Ramos (cell line): ENCODE data around the gene LSM3.

Source experiments
- in situ Hi-C: fragments of 300-500 bp; cut with MboI; formaldehyde crosslinking; loops from one replicate; pipeline ENCODE4 v1.14.3; 2022; ENCODE audit warnings: low sequenced_read_pairs; ENCODE audit not compliant: unreplicated experiment

LSM3 gene

DNA sequence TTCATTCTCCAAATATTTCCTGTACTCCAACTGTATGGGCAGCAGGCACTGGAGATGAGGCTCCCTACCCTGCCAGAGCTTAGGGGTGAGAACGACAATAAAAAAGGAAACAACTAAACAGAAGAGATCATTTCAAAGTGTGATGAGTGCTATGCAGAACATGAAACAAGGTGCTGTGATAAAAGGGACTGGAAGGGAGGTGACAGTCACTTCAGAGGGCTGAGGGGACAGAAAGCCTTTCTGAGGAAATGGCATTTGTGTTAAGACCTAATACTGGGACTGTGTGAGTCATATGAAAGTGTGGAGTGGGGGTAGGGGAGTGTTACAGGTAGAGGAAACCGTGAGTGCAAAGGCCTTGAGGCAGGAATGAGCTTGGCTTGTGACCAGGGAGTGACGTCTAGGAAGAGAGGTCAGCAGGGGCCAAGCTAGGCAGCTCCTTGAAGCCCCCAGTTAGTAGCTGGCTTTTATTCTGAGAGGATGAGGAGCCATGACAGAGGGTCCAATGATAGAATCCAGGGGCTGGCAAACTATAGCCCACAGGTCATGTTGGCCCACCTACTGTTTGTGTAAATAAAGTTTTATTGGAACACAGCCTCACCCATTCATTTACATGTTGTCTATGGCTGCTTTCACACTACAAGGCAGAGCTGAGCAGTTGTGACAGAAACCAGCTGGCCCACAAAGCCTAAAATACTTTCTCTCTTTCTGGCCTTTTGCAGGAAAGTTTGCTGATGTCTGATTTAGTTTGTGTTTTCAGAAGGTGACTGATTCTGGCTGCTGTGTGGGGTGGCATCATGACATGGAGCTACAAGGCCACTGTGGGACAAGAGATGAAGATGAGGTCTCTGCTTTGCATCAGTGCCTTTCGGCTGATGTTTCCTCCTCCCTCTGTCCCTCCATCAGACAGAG lies 56.6 kb downstream of the LSM3 start:
- in situ Hi-C loops = no loop called here

DNA sequence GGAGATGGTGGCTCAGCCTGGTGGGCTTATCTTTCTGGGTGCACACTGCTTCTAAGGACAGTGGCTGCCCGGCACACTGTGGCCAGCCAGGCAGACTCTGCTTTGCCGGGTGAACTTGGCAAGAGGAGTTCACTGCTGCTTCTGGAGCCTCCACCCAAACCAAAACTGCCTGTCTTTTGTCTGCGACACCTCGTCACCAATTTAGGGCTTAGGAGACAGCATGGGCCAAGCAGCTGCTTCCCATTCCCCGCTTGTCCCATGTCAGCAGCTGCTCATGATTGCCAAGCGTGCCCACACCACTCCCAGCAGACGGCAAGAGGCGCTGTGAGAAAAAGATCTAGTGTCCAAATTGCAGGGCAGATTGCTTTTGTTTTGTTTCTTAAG lies 57.3 kb downstream of the LSM3 start:
- in situ Hi-C loops = no loop called here

DNA sequence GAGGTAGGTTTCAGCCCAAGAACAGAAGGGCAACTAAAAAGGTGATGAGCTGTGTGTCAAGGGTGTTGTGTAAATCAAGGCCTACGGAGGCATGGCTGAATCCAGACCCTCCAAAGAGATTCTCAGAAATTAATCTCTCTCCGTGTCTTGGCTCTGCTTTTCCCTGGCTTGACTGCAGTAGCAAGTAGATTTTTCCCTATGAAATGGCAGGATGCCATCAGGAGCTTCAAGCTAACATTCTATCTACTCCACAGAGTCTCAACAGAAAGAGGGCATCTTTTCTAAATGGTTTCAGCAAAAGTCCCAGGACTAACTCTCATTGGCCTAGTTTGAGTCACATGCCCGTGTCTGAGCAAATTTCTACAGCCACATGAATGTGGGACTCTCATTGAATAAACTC lies 58.3 kb downstream of the LSM3 start:
- in situ Hi-C loops = no loop called here

DNA sequence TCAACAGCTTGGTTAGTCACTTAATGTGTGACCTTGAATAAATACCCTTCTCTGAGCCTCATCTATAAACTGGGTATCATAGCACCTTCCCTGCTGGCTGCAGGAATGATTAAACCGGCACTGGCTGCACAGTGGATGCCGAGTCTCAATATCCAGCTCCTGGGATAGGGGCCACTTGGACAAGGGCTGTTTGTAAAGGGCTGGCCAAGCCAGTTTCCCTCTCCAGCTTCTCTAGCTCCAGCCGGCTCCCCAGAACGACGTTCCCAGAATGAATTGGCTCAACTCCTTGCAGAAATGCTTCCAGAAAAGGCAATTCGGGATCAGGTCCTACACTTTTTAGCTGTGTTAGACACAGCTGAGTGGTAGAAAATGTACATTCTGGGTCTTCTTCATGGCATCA lies 58.8 kb downstream of the LSM3 start:
- in situ Hi-C loops = no loop called here

DNA sequence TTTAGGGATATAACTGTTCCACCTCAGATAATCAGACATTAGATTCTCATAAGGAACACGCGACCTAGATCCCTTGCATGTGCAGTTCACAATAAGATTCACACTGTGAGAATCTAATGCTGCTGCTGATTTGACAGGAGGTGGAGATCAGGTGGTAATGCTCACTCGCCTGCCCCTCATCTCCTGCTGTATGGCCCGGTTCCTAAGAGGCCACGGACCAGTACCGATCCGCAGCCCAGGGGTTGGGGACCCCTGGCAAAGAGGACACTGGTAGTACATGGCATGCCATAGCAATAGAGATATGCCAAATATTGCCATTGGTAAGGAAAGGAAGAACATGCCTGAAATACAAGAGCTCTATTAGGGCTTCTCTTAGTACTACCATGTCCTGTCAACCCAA lies 59.7 kb downstream of the LSM3 start:
- in situ Hi-C loops = no loop called here

DNA sequence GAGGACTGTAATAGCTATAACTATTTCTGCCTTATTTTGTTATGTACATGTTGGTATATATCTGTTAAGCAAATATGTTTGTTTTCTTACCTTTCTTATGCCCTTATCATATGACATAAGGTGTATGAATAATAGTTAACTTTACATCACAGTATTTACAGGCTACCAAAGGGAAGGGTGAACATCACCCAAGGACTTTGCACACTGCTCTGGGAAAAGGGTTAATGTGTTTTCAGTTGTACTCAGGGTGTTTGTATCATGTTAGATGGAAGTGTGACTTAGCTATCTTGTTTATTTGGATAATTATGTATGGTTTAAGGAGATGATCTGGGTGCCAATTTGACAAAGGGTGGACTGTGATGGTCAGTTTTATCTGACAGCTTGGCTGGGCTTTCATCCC lies 60.3 kb downstream of the LSM3 start:
- in situ Hi-C loops = no loop called here

DNA sequence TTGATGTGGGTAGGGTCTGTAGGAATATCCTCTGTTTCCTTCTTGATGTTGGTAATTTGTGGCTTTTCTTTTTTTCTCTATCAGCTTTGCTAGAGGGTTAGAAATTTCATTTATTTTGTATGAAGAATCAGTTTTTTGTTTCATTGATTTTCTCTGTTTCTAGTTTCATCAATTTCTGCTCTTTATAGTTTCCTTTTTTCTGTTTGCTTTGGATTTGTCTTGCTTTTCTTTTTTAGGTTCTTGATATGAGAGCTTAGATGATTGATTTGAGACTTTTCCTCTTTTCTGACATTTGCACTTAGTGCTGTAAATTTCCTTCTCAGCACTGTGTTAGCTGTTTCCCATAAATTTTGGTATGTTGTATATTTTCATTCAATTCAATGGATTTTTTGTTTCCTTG lies 61.3 kb downstream of the LSM3 start:
- in situ Hi-C loops = no loop called here

DNA sequence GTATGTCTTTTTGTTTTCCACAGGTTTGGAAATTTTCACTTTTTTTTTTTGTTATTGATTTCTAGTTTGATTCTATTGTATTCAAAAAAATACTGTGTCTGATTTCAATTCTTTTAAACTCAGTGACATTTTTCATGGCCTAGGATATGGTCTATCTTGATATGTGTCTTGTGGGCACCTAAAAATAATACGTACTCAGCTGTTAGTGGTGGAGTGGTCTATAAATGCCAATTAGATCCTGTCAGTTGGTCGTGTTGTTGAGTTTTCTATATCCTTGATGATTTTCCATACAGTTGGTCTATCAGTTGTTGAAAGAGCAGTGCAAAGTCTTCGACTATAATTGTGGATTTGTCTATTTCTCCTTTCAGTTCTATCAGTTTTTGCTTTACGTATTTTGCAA lies 61.7 kb downstream of the LSM3 start:
- in situ Hi-C loops = no loop called here

DNA sequence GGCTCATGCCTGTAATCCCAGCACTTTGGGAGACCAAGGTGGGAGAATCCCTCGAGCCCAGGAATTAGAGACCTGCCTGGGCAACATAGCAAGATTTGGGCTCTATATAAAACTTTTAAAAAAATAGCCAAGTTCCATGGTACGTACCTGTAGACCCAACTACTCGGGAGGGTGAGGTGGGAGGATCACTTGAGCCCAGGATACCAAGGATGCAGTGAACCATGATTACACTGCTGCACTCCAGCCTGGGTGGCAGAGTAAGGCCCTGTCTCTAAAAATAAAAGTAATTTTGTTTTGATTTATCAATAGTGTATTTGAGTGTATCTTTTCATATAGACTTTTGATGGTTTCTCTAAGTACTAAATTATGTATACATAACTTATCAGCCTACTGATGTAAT lies 63.1 kb downstream of the LSM3 start:
- in situ Hi-C loops = no loop called here

DNA sequence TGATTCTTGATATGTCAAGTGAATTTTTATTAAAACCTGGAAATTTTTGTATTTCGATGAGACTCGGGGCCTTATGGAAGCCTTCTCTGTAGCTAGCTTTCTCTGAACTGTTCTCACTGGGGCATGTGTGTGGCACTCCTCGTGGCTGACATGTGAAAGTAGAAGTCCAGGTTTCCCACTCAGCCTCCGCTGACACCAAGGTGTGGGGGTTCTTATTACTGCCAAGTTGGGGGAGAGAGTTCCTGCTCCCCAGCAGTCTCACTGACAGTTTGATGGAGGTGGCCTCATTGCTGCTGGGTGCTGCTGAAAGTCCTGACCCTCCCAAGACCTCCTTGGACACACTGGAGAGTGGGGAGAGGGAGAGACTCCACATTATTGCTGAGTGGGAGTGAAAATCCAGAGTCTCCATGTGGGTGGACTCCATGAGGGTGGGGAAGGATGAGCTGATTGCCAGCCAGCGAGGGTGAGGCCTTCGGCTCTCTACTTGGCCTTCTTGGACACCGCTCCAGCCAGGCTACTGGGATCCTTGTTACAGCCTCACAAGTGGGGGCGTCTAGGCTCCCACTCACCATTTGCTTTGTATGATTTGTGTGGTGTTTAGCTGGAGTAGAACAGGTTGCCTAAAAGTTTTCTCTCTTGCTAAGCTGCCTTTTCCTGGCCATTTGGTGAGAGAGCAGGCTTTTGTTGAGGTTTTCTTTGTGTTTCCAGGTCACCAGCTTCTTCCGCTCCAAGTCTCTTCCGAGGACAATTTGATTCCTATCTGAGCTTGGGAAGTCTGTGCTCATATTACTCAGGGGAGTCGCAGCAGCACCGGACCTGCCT lies 64.1 kb downstream of the LSM3 start:
- in situ Hi-C loops = no loop called here

DNA sequence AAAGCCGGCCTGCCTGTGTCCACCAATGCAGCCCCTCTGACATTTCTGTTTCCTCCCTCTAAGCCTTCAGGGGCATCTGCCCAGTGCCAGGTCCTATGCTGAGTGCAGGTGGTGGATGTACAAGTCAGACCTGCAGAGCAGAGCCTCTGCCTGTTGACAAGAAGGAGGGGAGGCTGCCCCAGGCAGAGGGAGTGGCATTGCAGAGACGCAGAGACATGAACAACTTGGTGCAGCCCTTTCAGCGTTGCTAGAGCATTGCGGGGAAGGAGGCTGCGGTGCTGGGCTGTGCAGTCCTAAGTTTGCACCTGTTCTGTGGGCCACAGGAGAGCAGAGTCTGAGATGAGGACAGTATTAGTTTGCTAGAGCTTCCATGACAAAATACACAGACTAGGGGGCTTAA lies 65.2 kb downstream of the LSM3 start:
- in situ Hi-C loops = no loop called here

DNA sequence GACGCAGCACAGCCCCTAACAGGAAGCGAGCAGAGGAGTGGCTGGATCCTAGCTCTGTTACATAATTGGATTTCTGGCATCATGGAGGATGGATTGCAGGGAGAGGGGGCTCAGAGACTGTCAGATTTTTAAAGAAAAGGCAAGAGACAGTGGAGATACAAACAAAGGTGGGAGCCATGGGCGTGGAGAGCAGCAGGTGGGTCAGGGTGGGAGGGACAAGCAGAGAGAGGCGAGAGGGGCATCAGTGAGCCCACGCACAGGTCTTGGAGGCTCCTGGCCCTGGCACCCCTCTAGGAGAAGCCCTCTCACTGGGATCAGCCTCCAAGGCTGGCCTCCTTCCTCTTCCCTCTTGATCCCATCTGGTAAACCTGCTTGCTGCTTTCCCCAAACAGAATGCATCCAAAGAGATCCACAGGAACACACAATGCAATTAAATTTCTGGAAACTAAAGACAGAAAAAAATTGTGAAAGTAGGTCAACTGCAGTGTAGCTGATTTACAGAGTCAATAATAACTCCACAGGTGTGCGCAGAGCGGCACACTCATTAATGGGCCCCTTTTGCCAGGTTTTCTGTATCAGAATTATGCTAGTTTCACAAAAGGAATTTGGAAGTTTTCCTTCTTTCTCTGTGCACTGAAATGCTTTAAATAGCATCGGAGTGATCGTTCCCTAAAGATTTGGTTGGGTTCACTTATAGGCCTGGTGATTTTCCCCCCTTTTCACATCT lies 66.1 kb downstream of the LSM3 start:
- in situ Hi-C loops = no loop called here

DNA sequence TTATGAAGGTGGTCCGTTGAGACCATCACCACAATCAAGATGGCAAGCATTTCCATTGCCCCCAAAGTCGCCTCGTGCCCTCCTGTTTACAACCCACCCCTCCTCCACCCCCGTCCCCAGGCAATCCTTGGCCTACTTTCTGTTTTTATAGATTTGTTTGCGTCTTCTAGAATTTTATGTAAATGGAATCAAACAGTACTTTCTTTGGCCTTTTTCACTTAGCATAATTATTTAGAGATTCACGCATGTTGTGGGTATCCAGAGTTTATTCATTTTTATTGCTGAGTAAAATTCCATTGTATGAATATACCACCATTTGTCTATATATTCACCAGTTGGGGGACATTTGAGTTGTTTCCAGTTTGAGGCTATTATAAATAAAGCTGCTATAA lies 66.6 kb downstream of the LSM3 start:
- in situ Hi-C loops = no loop called here

DNA sequence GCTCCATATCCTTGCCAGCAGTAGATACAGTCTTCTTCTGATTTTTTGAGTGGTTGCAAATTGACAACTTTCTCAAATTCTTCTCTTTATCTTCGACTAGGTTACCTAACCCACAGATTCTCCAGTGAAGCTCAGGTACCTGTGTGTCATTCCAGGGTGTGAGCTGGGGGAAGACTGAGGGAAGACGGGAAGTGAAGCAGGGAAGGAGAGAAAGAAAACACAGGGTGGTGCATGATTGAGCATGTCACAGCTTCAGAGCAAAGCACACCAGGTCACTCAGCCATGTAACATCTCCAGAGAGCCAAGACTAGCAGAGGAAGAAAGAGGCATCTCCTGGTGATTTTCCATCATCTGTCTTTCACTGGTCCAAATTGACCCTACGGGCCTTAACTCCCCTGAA lies 67.2 kb downstream of the LSM3 start:
- in situ Hi-C loops = no loop called here

DNA sequence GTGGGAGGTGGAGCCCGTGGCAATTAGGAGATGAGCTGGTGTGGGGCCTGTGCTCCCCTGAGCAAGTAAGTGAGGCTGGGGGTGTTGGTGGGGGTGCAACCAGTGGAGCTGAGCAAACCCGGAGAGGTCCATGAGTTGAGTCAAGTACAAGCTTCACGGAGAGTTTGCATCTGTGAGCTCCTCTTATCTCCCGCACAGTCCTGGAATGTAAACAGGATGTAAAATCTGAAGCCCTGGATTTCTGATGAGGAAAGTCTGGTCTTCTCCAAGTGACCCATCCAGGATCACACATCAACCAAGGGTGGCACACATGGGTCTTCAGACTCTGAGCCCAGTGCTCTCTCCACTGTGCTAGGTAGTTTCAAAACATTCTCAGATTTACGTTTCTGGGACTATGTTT lies 67.8 kb downstream of the LSM3 start:
- in situ Hi-C loops = no loop called here

DNA sequence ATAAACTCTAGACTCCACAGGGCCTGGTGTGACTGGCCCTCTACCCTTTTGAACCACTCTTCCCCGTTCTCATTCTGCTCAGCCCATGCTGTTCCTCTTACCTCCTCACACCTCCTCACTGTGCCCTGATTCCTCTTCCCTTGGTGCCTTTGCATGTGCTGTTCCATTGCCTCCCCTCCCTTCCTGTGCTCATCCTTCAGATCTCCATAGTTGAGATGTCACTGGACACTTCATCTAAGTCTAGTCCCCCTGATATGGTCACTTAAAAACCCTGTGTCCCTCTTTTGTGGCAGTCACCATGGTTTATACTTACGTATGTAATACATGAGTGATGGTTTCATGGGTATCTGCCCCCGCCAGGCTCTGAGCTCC lies 69.8 kb downstream of the LSM3 start:
- in situ Hi-C loops = no loop called here

DNA sequence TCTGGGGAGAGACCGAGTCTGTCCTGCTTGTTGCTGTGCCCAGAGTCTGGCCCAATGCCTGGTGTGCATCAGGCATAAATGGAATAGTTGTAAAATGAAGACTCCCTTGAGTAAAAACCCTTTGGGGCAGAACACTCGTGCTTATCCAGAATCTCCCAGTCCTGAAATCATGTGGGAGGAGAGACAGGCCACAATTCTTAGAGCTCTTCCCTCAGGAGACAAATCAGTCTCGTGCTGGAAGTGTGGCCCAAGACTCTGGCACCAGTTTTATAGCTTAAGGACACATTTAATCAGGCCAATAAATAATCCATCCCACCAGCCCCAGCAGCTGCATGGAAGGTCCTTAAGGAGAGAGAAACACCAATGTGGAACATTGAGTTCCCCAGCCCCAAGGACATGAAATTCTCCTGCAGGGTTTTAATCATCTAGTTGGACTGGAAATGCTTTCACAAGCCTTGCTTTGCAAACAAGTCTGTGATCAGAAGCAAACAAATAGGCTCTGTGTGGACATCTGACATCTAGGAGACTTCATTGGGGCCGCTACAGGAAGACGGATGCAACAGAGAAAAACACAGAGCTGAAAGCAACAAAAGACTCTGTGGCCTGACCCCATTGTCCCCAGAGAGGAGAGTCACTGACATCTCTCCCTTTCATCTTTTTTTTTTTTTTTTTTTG lies 70.4 kb downstream of the LSM3 start:
- in situ Hi-C loops = no loop called here
